ENCODE measurements around the gene ALDH1L1.

DNA sequence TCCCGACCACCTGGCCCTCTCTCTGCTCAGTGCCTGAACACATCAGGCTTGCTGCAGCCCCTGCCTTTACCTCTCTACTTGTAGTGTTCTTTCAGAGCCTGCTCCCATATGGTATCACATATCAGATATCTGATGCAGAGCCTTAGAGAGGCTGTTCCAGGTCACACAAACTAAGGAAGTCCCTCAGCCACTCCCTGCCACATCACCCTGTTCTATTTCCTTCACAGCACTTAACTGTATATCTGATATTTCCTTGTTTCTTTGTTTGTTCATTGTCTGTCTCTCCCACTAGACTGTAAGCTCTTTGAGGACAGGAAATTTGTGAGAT is 976 bp upstream of the ALDH1L1 start:
- TF ChIP-seq, protein P1, sequence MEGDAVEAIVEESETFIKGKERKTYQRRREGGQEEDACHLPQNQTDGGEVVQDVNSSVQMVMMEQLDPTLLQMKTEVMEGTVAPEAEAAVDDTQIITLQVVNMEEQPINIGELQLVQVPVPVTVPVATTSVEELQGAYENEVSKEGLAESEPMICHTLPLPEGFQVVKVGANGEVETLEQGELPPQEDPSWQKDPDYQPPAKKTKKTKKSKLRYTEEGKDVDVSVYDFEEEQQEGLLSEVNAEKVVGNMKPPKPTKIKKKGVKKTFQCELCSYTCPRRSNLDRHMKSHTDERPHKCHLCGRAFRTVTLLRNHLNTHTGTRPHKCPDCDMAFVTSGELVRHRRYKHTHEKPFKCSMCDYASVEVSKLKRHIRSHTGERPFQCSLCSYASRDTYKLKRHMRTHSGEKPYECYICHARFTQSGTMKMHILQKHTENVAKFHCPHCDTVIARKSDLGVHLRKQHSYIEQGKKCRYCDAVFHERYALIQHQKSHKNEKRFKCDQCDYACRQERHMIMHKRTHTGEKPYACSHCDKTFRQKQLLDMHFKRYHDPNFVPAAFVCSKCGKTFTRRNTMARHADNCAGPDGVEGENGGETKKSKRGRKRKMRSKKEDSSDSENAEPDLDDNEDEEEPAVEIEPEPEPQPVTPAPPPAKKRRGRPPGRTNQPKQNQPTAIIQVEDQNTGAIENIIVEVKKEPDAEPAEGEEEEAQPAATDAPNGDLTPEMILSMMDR (IDR thresholded peaks at IDR 0.05; ENCODE audit: insufficient read depth, low read length, poor library complexity, severe bottlenecking) = no peak
- no peak for TF ChIP-seq EZH2phosphoT487 (conservative IDR thresholded peaks at IDR 0.05; ENCODE audit: low read length)

All from SU-DHL-6 (cell line).